GM23338 (cell line): ENCODE measurements around the gene ZNF385B. TPM values are rescaled to one million over a fixed set of nuclear protein-coding genes. Genes with fewer than 3 reads are reported as not detected.

Source experiments
- ATAC-seq: fragments of 200-7000 bp; cut with Tn5 transposase; 3 replicates; pipeline ENCODE4 v1.9.1; 2020
- DNase-seq: peaks from one replicate; pipeline ENCODE4 v3.0.0-alpha.2; 2015; ENCODE audit warnings: low spot score
- H2AFZ ChIP-seq: fragments of 200-600 bp; sonication (generic); 2 replicates; pipeline ENCODE4 v1.8.0; 2016; ENCODE audit warnings: antibody characterized with exemption, mild to moderate bottlenecking, moderate library complexity
- H3F3A ChIP-seq: fragments of 200-600 bp; sonication (generic); replicated peaks from 2 replicates; pipeline ENCODE4 v1.8.0; 2017; ENCODE audit warnings: antibody characterized with exemption, mixed run types, low read depth
- H3K27ac ChIP-seq: fragments of 200-600 bp; sonication (generic); 2 replicates; pipeline ENCODE4 v1.6.1; 2016; ENCODE audit warnings: low read depth
- H3K27me3 ChIP-seq: fragments of 200-600 bp; sonication (generic); 2 replicates; pipeline ENCODE4 v1.8.0; 2016; ENCODE audit warnings: mild to moderate bottlenecking, mixed run types, moderate library complexity; ENCODE audit not compliant: insufficient read depth
- H3K36me3 ChIP-seq: fragments of 200-600 bp; sonication (generic); 2 replicates; pipeline ENCODE4 v1.8.0; 2016; ENCODE audit warnings: mild to moderate bottlenecking; ENCODE audit not compliant: insufficient read depth
- H3K4me1 ChIP-seq: fragments of 200-600 bp; sonication (generic); 2 replicates; pipeline ENCODE4 v1.8.0; 2016; ENCODE audit warnings: mild to moderate bottlenecking, moderate library complexity; ENCODE audit not compliant: insufficient read depth
- H3K4me2 ChIP-seq: fragments of 200-600 bp; sonication (generic); 2 replicates; pipeline ENCODE4 v1.7.1; 2017; ENCODE audit warnings: mixed run types
- H3K4me3 ChIP-seq: fragments of 200-600 bp; sonication (generic); 2 replicates; pipeline ENCODE4 v1.6.1; 2016; ENCODE audit warnings: mixed run types
- H3K79me2 ChIP-seq: fragments of 200-600 bp; sonication (generic); replicated peaks from 2 replicates; pipeline ENCODE4 v1.8.0; 2017; ENCODE audit warnings: mild to moderate bottlenecking; ENCODE audit not compliant: insufficient read depth
- H3K9me2 ChIP-seq: fragments of 200-600 bp; sonication (generic); 2 replicates; pipeline ENCODE4 v1.8.0; 2017; ENCODE audit not compliant: insufficient read depth
- H4K20me1 ChIP-seq: fragments of 200-600 bp; sonication (generic); replicated peaks from 2 replicates; pipeline ENCODE4 v1.8.0; 2017; ENCODE audit warnings: mild to moderate bottlenecking; ENCODE audit not compliant: insufficient read depth
- H3K27ac Mint-ChIP-seq: 2 replicates; pipeline ENCODE4 v1.8.0; 2020; ENCODE audit warnings: inconsistent platforms, mild to moderate bottlenecking, moderate library complexity, mixed read lengths
- H3K27me3 Mint-ChIP-seq: 3 replicates; pipeline ENCODE4 v1.8.0; 2022; ENCODE audit warnings: low read depth, mild to moderate bottlenecking, moderate library complexity, mixed read lengths, inconsistent platforms; ENCODE audit not compliant: insufficient read depth, poor library complexity
- H3K36me3 Mint-ChIP-seq: 3 replicates; pipeline ENCODE4 v1.8.0; 2021; ENCODE audit warnings: low read depth, mild to moderate bottlenecking, inconsistent platforms, moderate library complexity, mixed read lengths
- H3K4me1 Mint-ChIP-seq: 3 replicates; pipeline ENCODE4 v1.8.0; 2020; ENCODE audit warnings: mild to moderate bottlenecking, inconsistent platforms, mixed read lengths
- H3K4me3 Mint-ChIP-seq: 3 replicates; pipeline ENCODE4 v1.8.0; 2021; ENCODE audit warnings: moderate library complexity, mild to moderate bottlenecking, inconsistent platforms, mixed read lengths
- H3K9me3 Mint-ChIP-seq: 3 replicates; pipeline ENCODE4 v1.8.0; 2020; ENCODE audit warnings: moderate library complexity, mild to moderate bottlenecking, inconsistent platforms, mixed read lengths
- CREB1 ChIP-seq: fragments of 250-450 bp; sonication (Bioruptor Pico); IDR thresholded peaks from 2 replicates; pipeline ENCODE4 v1.5.0; 2020; ENCODE audit warnings: low read depth, mild to moderate bottlenecking, moderate library complexity
- ETS1 ChIP-seq: IDR thresholded peaks from 2 replicates; pipeline ENCODE4 v1.6.1; 2016; ENCODE audit warnings: antibody characterized with exemption
- EZH2 ChIP-seq: fragments of 200-600 bp; sonication (generic); IDR thresholded peaks from one replicate; pipeline ENCODE4 v1.8.0; 2017; ENCODE audit warnings: antibody characterized with exemption, mild to moderate bottlenecking, low read depth; ENCODE audit not compliant: unreplicated experiment
- EZH2phosphoT487 ChIP-seq: fragments of 200-600 bp; sonication (generic); IDR thresholded peaks from one replicate; pipeline ENCODE4 v1.8.1; 2018; ENCODE audit warnings: antibody characterized with exemption; ENCODE audit not compliant: unreplicated experiment
- JUNB ChIP-seq: IDR thresholded peaks from one replicate; pipeline ENCODE4 v1.6.1; 2016; ENCODE audit warnings: antibody characterized with exemption; ENCODE audit not compliant: unreplicated experiment
- NANOG ChIP-seq: IDR thresholded peaks from 2 replicates; pipeline ENCODE4 v1.6.1; 2016; ENCODE audit warnings: antibody characterized with exemption, borderline replicate concordance
- POLR2AphosphoS5 ChIP-seq: IDR thresholded peaks from 2 replicates; pipeline ENCODE4 v1.6.1; 2016; ENCODE audit warnings: antibody characterized with exemption, low read depth
- REST ChIP-seq: IDR thresholded peaks from one replicate; pipeline ENCODE4 v1.6.1; 2018; ENCODE audit warnings: antibody characterized with exemption; ENCODE audit not compliant: unreplicated experiment
- STAT1 ChIP-seq: IDR thresholded peaks from one replicate; pipeline ENCODE4 v1.6.1; 2016; ENCODE audit warnings: antibody characterized with exemption; ENCODE audit not compliant: unreplicated experiment
- ZNF114 ChIP-seq: fragments of 250-450 bp; sonication (Bioruptor Pico); IDR thresholded peaks from 2 replicates; pipeline ENCODE4 v1.5.0; 2020; ENCODE audit warnings: mild to moderate bottlenecking, moderate library complexity
- polyA plus RNA-seq: library from polyadenylated mRNA; unstranded; fragments of >200 nt; fragmentation: Nextera tagmentation; extraction: Ambion mirVana; gene quantifications from 2 replicates; pipeline ENCODE4 v1.2.1, GENCODE V29; 2016
- total RNA-seq: library from RNA; depleted of rRNA; stranded (reverse); fragments of >200 nt; shearing (Covaris generic); gene quantifications from 2 replicates; pipeline ENCODE4 v1.2.3, GENCODE V29; 2014

The ZNF385B gene
- total and polyA plus RNA-seq, 2 experiments from 2014 or later = 1.5 to 4.6 TPM

GRCh38 chr2:179518830-179519229, 342.6 kb downstream of the ZNF385B start:
- H3K27ac Mint-ChIP-seq = no peak overlapping the region
- no peak overlapping the region for H3K4me3 Mint-ChIP-seq
- H3K4me2 ChIP-seq = no peak overlapping the region
- no peak for ATAC-seq
- H3K9me3 Mint-ChIP-seq = peaks cover 8% of the 10 kb centered on the region; the same call in 2 of the 3 replicates
- H3K36me3 Mint-ChIP-seq = peaks cover 5% of the 10 kb centered on the region; the same call in 1 of the 3 replicates
- no peak overlapping the region for H2AFZ ChIP-seq
- no peaks in the 10 kb centered on the region for H3K9me2 ChIP-seq
- H3K4me3 ChIP-seq = no peak overlapping the region
- H4K20me1 ChIP-seq = no peaks in the 10 kb centered on the region
- H3K4me1 ChIP-seq = peaks cover 8% of the 10 kb centered on the region; the same call in 1 of the 2 replicates
- H3K79me2 ChIP-seq = no peaks in the 10 kb centered on the region
- H3K36me3 ChIP-seq = no peaks in the 10 kb centered on the region
- no peaks in the 10 kb centered on the region for H3F3A ChIP-seq
- no peak for DNase-seq
- peaks cover 5% of the 10 kb centered on the region; the same call in 2 of the 3 replicates for H3K4me1 Mint-ChIP-seq
- H3K27ac ChIP-seq = no peak overlapping the region
- H3K27me3 Mint-ChIP-seq = no peaks in the 10 kb centered on the region
- no peaks in the 10 kb centered on the region for H3K27me3 ChIP-seq
- TF ChIP-seq ETS1 = no peak
- TF ChIP-seq EZH2phosphoT487 = no peak
- no peak for TF ChIP-seq REST
- no peak for TF ChIP-seq JUNB
- TF ChIP-seq CREB1 (CRISPR knock-in tag) = no peak
- no peak for TF ChIP-seq ZNF114 (CRISPR knock-in tag)
- TF ChIP-seq NANOG = no peak
- no peak for TF ChIP-seq POLR2AphosphoS5
- no peak for TF ChIP-seq EZH2
- no peak for TF ChIP-seq STAT1

- Histone ChIP-seq H3K4me3 (no peak overlapping the region), H3K4me2 (no peak overlapping the region), H3K27me3 (no peaks in the 10 kb centered on the region), H3F3A (no peaks in the 10 kb centered on the region), H3K4me1 (peaks cover 8% of the 10 kb centered on the region), H3K79me2 (no peaks in the 10 kb centered on the region), H3K9me2 (no peaks in the 10 kb centered on the region), H2AFZ (no peak overlapping the region), H4K20me1 (no peaks in the 10 kb centered on the region), H3K36me3 (no peaks in the 10 kb centered on the region), H3K27ac (no peak overlapping the region)
- DNase-seq (no peak), ATAC-seq (no peak)
- no peaks in the 10 kb centered on the region for H3K27me3 Mint-ChIP-seq
- H3K9me3 Mint-ChIP-seq = peaks cover 8% of the 10 kb centered on the region; the same call in 2 of the 3 replicates
- H3K27ac Mint-ChIP-seq = no peak overlapping the region
- H3K4me3 Mint-ChIP-seq = no peak overlapping the region
- peaks cover 13% of the 10 kb centered on the region; the same call in 2 of the 3 replicates for H3K4me1 Mint-ChIP-seq
- H3K36me3 Mint-ChIP-seq = peaks cover 8% of the 10 kb centered on the region; the same call in 2 of the 3 replicates
- TF ChIP-seq NANOG = no peak
These were observed 348.2 kb downstream of the ZNF385B start for GRCh38 chr2:179513181-179513580.
